AML-193 (cell line): ENCODE results near the gene PCSK9.
"Not testable (repeated sequence)": the region's sequence is repeated elsewhere in the genome, so short reads cannot be mapped to it uniquely, and the experiment has no call there.

Experiments used
- DNase-seq, 2 experiments: peaks; one replicate each; lab custom pipeline; 2025; lab: John Stamatoyannopoulos, UW

PCSK9 gene

GRCh38 chr1:55081188-55081904, 42.0 kb downstream of the PCSK9 start:
- DNase-seq = no peak

- no peak for DNase-seq
Measured at GRCh38 chr1:55081905-55082296, 42.6 kb downstream of the PCSK9 start.

- DNase-seq = no peak
Measured at GRCh38 chr1:55084257-55084656, 44.9 kb downstream of the PCSK9 start.

DNA sequence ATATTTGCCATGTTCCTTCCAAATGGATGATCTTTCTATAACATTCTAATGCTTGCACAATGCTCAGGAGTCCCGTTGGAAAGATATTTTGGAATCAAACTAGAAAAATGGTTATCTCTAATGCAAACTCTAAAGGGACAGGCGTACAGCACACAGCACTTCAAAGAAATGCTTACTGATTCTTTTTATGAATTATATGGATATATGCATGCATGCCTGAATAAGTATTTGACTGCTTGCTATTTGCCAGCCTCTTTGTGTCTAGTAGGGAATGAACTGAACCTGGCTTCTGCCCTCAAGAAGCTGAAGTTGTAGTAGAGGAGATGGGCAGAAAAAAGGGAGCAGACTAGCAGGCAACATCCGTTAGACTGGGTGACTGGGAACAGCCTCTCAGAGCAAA, 48.1 kb downstream of the PCSK9 start:
- DNase-seq = no peak

GRCh38 chr1:55088413-55088812, 49.1 kb downstream of the PCSK9 start:
- no peak for DNase-seq

- DNase-seq = no peak
Measured at GRCh38 chr1:55089683-55090082, 50.3 kb downstream of the PCSK9 start.

- no peak for DNase-seq
Measured at GRCh38 chr1:55092475-55092874, 53.1 kb downstream of the PCSK9 start.

- DNase-seq = no peak
Measured at GRCh38 chr1:55095095-55095494, 55.7 kb downstream of the PCSK9 start.

DNA sequence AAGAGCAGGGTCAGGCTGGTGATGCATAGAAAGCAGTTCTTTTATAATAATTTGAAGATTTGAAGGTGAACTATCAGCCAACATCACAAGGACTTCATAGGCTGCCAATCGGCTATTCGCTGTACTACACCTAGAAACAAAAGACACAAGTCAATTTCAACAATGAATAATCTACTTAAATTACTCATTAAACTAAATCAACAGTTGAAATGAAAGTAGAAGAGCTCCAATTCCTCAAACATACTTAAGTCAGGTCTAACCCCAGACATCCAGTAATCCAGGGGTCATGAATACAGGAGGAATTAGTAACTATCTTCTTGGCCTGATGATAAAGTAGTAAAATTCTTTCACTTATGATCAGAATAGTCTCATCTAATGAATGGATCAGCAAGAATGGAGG, 64.5 kb downstream of the PCSK9 start:
- DNase-seq = no peak

DNA sequence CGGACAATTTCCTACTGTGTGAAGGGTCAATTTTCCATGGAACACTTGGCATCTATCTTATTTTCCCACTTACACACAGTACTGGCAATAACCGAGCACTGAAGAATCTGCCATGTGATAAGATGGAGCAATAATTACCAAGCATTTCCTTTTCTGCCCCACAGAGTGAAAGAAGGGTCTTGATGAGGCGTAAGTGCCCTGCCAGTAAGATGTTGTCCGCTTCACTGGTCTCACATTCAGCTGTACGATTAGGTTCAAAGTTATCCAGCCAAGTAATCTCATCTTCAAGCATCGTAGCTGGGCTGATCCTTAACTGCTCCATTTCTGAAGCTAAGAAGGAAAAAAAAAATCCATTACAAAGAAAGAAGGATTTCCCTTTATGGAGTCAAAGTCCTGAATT, 67.8 kb downstream of the PCSK9 start:
- no peak for DNase-seq

- not testable (repeated sequence) for DNase-seq
Measured at GRCh38 chr1:55109005-55109404, 69.7 kb downstream of the PCSK9 start.
